GM19193 (cell line): ENCODE measurements around the gene CD209.

Experiments
- POLR2A ChIP-seq: IDR thresholded peaks from 4 replicates; pipeline ENCODE4 v1.6.1; 2011; ENCODE audit not compliant: insufficient read depth, insufficient read length; ENCODE audit errors: extremely low read depth

Gene CD209

GRCh38 chr19:7706188-7706954, 41.0 kb downstream of the CD209 start:
- no peak for TF ChIP-seq POLR2A

GRCh38 chr19:7705387-7706187, 41.7 kb downstream of the CD209 start:
- no peak for TF ChIP-seq POLR2A

- no peak for TF ChIP-seq POLR2A
Observed at GRCh38 chr19:7704280-7705060, 42.9 kb downstream of the CD209 start.

GRCh38 chr19:7703332-7703731, 44.0 kb downstream of the CD209 start:
- TF ChIP-seq POLR2A, result no peak

GRCh38 chr19:7701654-7702457, 45.5 kb downstream of the CD209 start, which contains the start of gene FCER2:
Gene FCER2, minus strand, starts transcription at chr19:7702131. Its CDS starts 2,371 bp downstream, at chr19:7699760.
- peak; percentile 57 for TF ChIP-seq POLR2A

GRCh38 chr19:7701049-7701653, 46.2 kb downstream of the CD209 start:
- TF ChIP-seq POLR2A, result no peak

GRCh38 chr19:7699417-7700401, 47.6 kb downstream of the CD209 start:
- peak; percentile 16 for TF ChIP-seq POLR2A

GRCh38 chr19:7699003-7699402, 48.3 kb downstream of the CD209 start:
- peak; percentile 28 for TF ChIP-seq POLR2A

GRCh38 chr19:7698583-7698982, 48.8 kb downstream of the CD209 start:
- TF ChIP-seq POLR2A, result no peak

GRCh38 chr19:7697721-7698287, 49.5 kb downstream of the CD209 start:
- no peak for TF ChIP-seq POLR2A

GRCh38 chr19:7694499-7694898, 52.8 kb downstream of the CD209 start:
- no peak for TF ChIP-seq POLR2A

GRCh38 chr19:7692417-7693088, 54.8 kb downstream of the CD209 start:
- no peak for TF ChIP-seq POLR2A

GRCh38 chr19:7691497-7691896, 55.8 kb downstream of the CD209 start:
- TF ChIP-seq POLR2A, result no peak
